ENCODE measurements around the gene CTAGE1. TPM values are rescaled to one million over a fixed set of nuclear protein-coding genes. Genes with fewer than 3 reads are reported as not detected.
"Not testable (repeated sequence)": the region's sequence is repeated elsewhere in the genome, so short reads cannot be mapped to it uniquely, and the experiment has no call there.

Gene CTAGE1
- polyA plus RNA-seq, 3 donors: not detected

DNA sequence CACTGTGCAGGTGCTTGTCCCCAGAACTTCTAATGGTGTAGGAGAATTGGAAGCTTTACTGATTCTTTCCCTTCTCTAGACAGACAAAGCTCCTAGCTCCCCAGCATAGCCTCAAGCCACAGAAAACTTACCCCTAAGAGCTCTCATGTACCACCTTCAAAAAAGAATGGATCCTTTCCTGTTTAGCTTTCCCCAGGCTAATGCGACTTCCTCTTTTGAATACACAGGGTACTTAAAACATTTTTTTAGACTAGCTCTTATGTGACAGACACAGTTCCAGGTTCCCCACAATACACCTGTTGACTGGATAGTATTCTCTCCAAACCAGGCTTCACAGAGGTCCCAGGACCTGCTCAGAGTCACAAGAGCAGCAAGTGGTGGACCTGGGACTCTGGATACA, 8.3 kb downstream of the CTAGE1 start:
- H3K27ac ChIP-seq (ENCODE audit: low read depth, low read length): no peak overlapping the region
- 41 to 90% (median 59%) methylated on average over 1 of the region's 1 CpG for WGBS, 3 donors

DNA sequence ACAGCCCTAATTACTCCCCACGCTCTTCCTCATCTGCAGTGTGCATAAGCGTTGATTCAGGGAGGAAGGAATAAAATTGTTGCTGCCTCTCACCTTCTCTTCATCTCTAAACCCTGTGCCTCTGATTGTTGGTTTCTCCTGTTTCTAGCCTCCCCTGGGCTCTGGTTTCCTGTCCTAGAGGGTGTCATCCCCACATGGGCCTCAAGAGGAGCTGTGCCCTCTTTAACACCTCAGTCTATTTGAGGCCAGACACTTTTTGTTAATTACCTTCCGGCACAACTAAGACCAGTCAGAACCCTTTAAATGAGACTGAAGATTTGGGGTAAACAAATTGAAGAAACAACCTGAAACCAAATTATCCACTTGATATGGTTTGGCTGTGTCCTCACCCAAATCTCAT, 9.7 kb downstream of the CTAGE1 start:
- 92 to 99% (median 95%) methylated on average over 3 of the region's 3 CpGs for WGBS, 3 donors
- no peak overlapping the region for H3K27ac ChIP-seq (ENCODE audit: low read depth, low read length)

DNA sequence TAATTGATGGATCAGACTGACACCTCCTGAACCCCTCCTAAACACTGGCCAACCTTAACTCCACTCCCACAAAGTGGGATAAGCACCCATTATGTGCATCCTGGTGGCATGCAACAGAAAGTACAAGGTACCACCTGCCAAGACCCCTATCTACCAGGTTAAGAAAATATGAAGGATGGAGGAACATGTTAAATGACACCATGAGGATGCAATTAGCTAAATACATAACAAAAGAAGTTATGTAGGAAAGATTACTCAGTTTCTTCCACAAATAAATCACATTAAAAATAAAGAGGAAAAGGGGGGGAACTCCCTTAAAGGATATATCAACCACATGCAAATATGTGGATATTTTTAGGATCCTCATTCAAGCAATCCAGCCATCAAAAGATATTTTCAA, 12.6 kb downstream of the CTAGE1 start:
- H3K27ac ChIP-seq (ENCODE audit: low read depth, low read length): no peak overlapping the region

DNA sequence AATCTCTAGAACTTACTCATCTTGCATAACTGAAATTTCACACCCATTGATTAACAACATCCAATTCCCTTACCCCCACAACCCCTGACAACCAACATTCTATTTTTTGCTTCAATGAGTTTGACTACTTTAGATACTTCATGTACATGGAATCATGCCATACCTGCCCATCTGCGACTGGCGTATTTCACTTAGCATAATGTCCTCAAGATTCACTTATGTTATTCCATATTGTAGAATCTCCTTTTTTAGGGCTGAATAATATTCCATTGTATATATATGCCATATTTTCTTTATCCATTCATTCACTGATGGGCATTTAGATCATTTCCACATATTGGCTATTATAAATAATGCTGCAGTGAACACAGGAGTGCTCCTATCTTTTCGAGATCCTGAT, 13.8 kb downstream of the CTAGE1 start:
- WGBS, 3 donors: 97 to 98% (median 98%) methylated on average over 3 of the region's 3 CpGs
- no peak overlapping the region for H3K27ac ChIP-seq (ENCODE audit: low read depth, low read length)

DNA sequence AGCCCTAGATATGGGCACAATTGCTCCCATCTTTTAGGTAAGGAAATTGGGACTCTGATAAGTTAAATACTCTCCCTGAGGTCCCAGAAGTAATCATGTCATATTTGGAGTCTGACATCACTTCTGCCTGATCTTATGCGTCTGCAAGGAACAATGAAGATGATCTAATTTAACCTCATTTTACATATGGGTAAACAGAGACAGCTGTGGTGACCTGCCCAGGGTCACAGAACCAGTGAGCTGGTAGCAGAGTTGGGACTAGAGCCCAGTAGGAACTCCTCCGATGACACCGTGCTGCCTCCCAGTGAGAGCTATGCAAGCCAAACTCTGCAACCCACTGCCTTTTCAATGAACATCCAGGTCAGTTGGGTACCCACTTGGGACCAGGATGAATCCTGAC, 17.8 kb downstream of the CTAGE1 start:
- WGBS, 3 donors: 59 to 70% (median 65%) methylated on average over 3 of the region's 3 CpGs
- H3K27ac ChIP-seq (ENCODE audit: low read depth, low read length): no peak overlapping the region

DNA sequence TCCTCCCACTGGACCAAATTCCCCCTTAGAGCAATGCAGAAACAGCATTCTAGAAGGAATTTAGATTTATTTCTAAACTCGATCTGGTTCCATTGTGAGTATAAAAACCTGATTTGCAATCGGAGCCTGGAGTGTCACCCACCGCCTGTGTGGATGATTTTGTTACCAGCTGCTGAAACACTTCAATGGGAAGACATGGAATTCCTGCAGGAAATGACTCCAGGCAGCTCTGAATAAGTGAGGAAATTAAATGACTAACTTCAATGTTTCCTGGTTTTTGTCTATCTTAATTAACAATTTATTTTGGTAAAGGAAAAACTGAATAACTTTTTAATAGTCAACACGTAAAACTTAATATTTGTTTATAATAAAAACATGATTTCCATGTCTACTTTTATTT, 19.3 kb downstream of the CTAGE1 start:
- 68 to 73% (median 70%) methylated on average over 4 of the region's 4 CpGs for WGBS, 3 donors
- no peak overlapping the region for H3K27ac ChIP-seq (ENCODE audit: low read depth, low read length)

DNA sequence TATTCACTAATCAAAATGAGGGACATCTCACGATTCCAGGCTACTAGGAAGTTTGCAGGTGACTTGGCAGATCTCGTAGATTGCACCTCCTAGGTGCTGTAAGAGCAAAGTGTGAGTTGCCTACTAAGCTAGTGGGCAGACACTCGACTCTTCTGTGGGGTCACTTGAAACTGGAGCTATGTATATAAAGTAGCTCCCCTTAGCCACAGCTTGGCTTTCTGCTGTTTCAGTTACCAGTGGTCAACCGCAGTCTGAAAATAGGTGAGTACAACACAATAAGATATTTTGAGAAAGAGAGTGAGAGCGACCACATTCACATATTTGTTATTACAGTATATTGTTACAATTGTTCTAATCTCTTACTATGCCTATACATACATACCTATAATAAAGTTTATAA, 23.3 kb downstream of the CTAGE1 start:
- WGBS, 3 donors: 87 to 92% (median 92%) methylated on average over 5 of the region's 5 CpGs
- H3K27ac ChIP-seq (ENCODE audit: low read depth, low read length): no peak overlapping the region

DNA sequence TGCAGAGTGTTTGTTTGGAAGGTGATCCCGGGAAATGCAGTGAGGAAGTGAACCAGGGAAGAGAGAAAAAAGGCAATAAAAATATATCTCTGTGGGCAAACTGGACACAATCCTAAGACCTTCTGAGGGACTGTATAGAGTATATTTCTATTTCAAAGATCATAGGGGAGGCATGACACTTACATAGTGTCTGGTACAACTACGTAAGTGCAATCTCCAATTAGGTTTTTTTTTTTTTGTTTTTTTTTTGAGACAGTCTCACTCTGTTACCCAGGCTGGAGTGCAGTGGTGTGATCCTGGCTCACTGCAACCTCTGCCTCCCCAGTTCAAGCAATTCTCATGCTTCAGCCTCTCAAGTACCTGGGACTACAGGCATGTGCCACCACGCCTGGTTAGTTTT, 24.6 kb downstream of the CTAGE1 start:
- H3K27ac ChIP-seq (ENCODE audit: low read depth, low read length): not testable (repeated sequence)
- 92 to 99% (median 92%) methylated on average over 3 of the region's 3 CpGs for WGBS, 3 donors

DNA sequence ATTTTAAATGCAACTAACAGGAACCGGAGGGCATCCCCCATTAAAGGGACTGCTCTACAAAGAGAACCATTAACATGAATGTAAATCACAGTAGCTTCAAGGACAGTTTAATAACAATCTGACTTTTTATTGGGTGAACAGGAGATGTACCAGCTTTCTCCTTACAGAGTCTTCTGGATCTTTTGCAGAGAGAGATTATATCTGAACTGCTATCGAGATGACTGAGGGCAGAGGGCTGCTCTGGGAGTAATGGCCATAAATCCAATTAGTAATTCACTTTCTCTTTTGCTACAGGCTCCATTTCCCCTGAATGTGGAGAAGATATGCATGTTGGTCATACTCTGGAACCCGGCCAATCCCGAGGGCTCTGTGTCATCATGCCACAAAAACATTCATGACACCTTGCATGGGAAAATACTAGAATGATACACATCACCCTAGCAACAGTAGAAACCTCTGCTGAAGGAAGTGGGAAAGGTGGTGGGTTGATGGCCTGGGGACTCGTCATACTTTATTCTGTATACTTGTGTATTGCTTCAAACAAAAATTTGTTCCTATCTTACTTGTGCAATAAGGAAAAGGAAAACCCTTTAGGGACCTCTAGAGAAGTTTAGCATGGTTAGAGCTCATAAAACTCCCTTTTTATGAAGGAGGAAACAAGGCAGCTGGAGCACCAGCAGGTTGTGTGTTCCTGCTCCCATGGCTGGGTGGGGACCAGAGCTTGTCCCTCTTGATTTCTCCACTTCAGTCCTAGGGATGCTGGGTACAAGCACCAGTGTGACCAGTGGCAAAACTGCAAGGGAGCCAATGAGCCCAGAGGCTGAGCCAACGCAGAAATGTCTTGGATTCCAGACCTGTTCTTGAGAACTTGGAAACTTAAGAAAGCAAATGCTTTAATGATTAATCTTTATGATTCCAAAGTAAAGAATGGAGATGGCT, 26.0 kb downstream of the CTAGE1 start:
- WGBS, 3 donors: 51 to 72% (median 61%) methylated on average over 6 of the region's 6 CpGs
- no peak overlapping the region for H3K27ac ChIP-seq (ENCODE audit: low read depth, low read length)

DNA sequence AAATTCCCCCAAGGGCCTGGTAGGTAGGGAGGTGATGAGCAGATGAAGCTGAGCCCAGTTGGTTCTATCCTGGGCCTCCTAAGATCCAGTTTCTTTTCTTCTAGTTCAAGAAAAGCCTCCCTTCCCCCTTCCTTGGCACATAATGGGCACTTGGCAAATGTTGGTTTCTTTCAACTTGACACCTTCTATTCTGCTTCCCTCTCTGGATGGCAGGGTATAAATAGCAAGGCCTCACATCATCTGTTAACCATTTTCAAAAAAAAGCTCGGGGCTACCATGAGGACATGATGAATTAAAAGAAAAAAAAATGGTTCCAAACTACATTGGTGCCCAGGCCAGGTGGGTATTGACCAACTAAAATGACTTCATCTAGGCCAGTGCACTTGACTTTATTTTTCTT, 29.9 kb downstream of the CTAGE1 start:
- H3K27ac ChIP-seq (ENCODE audit: low read depth, low read length): no peak overlapping the region
- 78 to 94% (median 80%) methylated on average over 1 of the region's 1 CpG for WGBS, 3 donors

DNA sequence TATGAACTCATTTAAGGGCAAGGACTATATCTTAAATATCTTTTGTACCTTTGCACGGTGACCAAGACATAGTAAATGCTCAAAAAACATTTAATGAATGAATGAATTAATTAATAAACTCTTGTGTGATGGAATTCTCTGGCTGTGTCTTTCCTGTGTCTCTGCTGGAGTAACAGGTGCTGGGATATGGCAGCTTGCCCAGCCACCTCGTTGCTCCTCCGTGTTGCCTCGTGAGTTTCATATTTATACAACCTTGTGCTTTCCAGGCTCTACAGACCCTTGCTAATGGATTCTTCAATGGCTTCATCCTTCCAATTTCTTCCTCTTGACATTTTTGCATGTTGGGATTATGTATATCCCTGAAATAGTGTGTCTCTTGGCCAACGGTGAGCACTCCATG, 30.4 kb downstream of the CTAGE1 start:
- WGBS, 3 donors: 65 to 85% (median 84%) methylated on average over 5 of the region's 5 CpGs
- H3K27ac ChIP-seq (ENCODE audit: low read depth, low read length): no peak overlapping the region

DNA sequence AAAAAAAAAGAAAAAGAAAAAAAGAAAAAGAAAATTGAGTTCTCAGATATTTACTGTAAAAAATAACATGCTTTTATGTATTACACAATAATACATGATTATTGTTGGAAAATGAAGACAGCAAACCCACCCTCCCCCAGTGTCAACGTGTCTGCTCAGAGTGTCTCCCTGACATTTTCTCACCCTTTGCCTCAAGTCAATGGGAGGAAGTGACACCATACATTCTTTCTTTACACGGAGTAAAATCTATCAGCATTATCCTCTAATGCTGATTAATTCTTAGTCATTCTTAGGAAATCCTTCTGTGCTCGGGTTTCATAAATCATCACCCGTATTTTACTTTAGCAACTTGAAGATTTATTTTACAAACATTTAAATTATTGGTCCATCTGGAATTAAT, 32.0 kb downstream of the CTAGE1 start:
- WGBS, 3 donors: 21 to 60% (median 28%) methylated on average over 4 of the region's 4 CpGs
- H3K27ac ChIP-seq (ENCODE audit: low read depth, low read length): no peak overlapping the region

DNA sequence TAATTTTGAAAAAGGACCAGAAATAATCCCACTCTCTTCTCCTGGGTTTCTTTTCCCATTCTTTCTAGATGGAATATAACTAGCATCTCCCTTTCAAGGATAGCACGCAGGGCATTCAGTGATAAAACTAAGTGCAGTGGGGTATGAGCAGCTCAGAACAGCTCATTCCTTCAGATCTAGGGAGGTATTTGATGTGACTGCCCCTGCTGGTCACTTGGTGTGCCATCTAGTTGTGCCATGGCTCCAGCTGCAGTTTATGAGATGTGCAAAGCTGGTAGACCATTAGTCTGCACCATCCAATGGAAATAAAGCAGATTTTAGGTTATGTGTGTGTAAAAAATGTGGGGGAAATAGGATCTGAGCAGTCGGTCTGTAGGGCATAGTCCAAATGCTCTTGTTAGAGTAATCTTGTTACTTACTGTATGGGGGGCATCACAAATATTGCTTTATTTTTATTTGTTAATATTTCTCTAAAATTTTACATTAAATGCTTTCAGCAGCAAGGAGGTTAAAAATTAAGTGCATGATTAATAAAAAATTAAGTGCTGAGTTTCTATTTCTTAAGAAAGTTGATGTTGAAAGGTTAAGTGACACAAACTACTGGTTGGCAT, 38.9 kb downstream of the CTAGE1 start:
- no peak overlapping the region for H3K27ac ChIP-seq (ENCODE audit: low read depth, low read length)
- WGBS, 3 donors: 43 to 76% (median 75%) methylated on average over 2 of the region's 2 CpGs

DNA sequence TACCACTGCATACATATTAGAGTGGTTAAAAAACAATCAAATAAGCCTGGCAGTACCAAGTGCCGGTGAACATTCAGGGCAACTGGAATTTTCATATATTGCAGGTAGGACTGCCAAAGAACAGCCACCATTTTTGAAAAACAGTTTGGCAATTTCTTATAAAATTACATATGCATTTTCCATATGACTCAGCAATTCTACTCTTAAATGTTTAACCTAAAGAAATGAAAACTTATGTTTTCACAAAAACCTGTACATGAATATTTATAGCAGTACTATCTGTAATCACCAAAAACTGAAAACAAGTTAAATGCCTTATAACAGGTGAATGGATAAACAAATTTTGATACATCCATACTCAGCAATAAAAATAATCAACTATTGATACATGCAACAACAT, 39.9 kb downstream of the CTAGE1 start:
- H3K27ac ChIP-seq (ENCODE audit: low read depth, low read length): no peak overlapping the region
- 97 to 100% (median 100%) methylated on average over 1 of the region's 1 CpG for WGBS, 3 donors

DNA sequence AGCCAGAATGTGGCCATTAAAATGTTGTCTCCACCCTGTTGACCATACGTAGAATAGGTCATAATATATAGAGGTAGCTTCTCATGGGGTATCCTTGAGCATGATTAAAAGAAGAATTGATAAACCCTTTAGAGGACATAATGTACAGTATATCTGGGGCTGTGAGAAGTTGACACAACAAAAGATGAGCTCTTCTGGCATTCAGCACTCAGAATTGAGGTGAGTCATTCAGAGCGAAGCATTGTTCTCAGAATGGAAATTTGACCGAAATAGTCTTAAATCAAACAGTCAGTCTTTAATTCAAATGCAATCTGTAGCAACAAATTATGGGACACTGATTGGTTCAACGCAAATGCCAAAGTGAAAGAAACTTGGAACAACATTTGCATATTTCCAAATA, 47.3 kb downstream of the CTAGE1 start:
- 93 to 98% (median 96%) methylated on average over 4 of the region's 4 CpGs for WGBS, 3 donors
- no peak overlapping the region for H3K27ac ChIP-seq (ENCODE audit: low read depth, low read length)

DNA sequence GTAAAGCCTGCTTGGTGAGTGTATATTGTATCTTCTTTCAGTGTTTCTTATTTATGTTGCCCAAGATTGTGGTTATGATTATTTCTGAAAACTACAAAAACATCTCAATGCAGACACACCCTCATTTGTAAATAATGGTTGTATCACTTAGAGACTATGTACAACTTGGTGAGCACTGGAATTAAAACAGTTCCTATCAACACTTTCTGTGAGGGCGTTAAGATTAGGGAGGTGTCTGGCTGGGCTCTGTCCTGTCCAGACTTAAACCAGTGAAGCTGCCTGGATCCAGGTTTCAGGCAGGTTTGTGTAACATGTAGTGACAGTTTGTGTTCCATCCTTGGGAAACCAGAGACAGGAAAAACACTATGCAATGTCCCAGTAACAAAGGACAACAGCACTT, 49.7 kb downstream of the CTAGE1 start:
- 79 to 89% (median 83%) methylated on average over 1 of the region's 1 CpG for WGBS, 3 donors
- no peak overlapping the region for H3K27ac ChIP-seq (ENCODE audit: low read depth, low read length)

DNA sequence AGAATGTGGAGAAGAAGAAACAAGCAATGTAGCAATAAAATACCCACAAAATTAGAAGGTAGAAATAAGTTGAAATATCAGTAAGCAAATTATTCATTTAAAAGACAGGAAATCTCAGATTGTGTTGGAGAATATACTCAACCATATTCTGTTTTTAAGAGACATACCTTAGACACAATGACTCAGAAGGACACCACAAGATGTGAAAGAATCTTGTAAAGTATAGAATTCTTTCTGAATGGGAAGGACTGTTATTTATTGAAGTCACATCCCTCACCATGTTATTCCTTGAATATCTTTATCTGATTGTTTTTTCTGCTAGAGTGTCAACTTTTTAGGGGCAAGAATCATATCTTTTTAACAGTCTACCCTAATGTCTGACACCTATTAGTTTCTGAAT, 50.4 kb downstream of the CTAGE1 start:
- H3K27ac ChIP-seq (ENCODE audit: low read depth, low read length): no peak overlapping the region

DNA sequence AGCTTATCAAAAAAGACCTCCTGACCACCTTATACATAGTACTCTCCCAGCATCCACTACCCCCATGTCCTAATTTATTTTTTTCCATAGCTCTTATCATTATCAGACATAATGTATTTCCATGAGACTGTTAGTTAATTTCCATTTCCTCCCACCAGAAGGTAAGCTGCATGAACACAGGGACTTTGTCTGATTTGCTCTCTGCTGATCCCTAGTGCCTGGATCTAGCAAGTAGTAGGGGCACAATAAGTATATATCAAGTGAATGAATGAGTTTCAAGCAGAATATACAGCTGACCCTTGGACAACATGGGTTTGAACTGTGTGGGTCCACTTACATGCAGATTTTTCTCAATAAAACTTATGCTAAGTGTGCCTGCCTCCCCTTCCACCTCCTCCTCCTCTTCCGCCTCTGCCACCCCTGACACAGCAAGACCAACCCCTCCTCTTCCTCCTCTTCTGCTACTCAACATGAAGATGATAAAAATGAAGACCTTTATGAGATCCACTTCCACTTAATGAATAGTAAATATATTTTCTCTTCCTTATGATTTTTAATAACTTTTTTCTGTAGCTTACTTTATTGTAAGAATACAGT, 53.8 kb downstream of the CTAGE1 start:
- no peak overlapping the region for H3K27ac ChIP-seq (ENCODE audit: low read depth, low read length)
- 85 to 100% (median 100%) methylated on average over 1 of the region's 1 CpG for WGBS, 3 donors
